Peyer's patch (tissue), 4 donors: ENCODE results near the gene GABRR3. TPM values are rescaled to one million over a fixed set of nuclear protein-coding genes. Genes with fewer than 3 reads are reported as not detected.

ENCODE experiments used
- DNase-seq, 3 donors: peaks; one replicate each; pipeline ENCODE4 v3.0.0-alpha.2; 2017 to 2019
- H3K27ac ChIP-seq, 4 donors: fragments of 200-600 bp; sonication (generic); one replicate each; pipeline ENCODE4 v1.5.1; 2016 to 2019
- H3K27me3 ChIP-seq, 2 donors: fragments of 200-600 bp; sonication (generic); one replicate each; pipeline ENCODE4 v1.5.1; 2019
- H3K36me3 ChIP-seq, 3 donors: fragments of 200-600 bp; sonication (generic); one replicate each; pipeline ENCODE4 v1.5.1; 2016 to 2019
- H3K4me1 ChIP-seq, 4 donors: fragments of 200-600 bp; sonication (generic); one replicate each; pipeline ENCODE4 v1.5.1; 2016 to 2019
- H3K4me3 ChIP-seq, 4 donors: fragments of 200-600 bp; sonication (generic); 1 replicate in 3 of 4; 2 replicates in 1 of 4; pipeline ENCODE4 v1.5.1; 2016 to 2019; ENCODE audit warnings: mild to moderate bottlenecking in 1 of 4
- H3K9me3 ChIP-seq, 4 donors: fragments of 200-600 bp; sonication (generic); one replicate each; pipeline ENCODE4 v1.5.1; 2016 to 2019; ENCODE audit warnings: mild to moderate bottlenecking in 1 of 4
- CTCF ChIP-seq, 6 experiments: fragments of 450-650 bp in 4 of 6; fragments of 200-600 bp in 2 of 6; sonication (generic) in 1 of 6; IDR thresholded peaks; one replicate each; pipeline ENCODE4 v1.5.1; 2017 to 2019; ENCODE audit warnings: antibody characterized with exemption in 6 of 6, mild to moderate bottlenecking in 3 of 6, moderate library complexity in 1 of 6
- POLR2A ChIP-seq, 2 donors: fragments of 450-650 bp; IDR thresholded peaks; one replicate each; pipeline ENCODE4 v1.5.1; 2017; ENCODE audit warnings: antibody characterized with exemption in 2 of 2, mild to moderate bottlenecking in 2 of 2, moderate library complexity in 2 of 2
- total RNA-seq, 4 donors: library from RNA; depleted of rRNA; stranded (reverse); fragments of >200 nt; gene quantifications; one replicate each; pipeline ENCODE4 v1.1.0, GENCODE V29; 2016

Gene GABRR3
- not detected for total RNA-seq

GRCh38 chr3:98035208-98035607 is at the start of gene GABRR3:
GABRR3 (minus strand) TSS chr3:98035315; CDS start chr3:98034987, 328 bp downstream.
- no peaks in the 10 kb centered on the region for H3K27me3 ChIP-seq
- no peak within 1 kb of the TSS for H3K4me3 ChIP-seq
- no peaks in the 10 kb centered on the region for H3K4me1 ChIP-seq
- TF ChIP-seq CTCF (IDR thresholded peaks at IDR 0.05) (no peak), POLR2A (IDR thresholded peaks at IDR 0.05) (no peak)
- H3K36me3 ChIP-seq, result no peaks in the 10 kb centered on the region
- no peaks in the 10 kb centered on the region for H3K9me3 ChIP-seq
- H3K27ac ChIP-seq, result no peak within 1 kb of the TSS
- no peak for DNase-seq

- DNase-seq, result no peak
- no peaks in the 10 kb centered on the region for H3K4me1 ChIP-seq
- H3K4me3 ChIP-seq, result no peak overlapping the region
- H3K9me3 ChIP-seq, result no peaks in the 10 kb centered on the region
- TF ChIP-seq POLR2A (IDR thresholded peaks at IDR 0.05) (no peak), CTCF (IDR thresholded peaks at IDR 0.05) (no peak)
- no peaks in the 10 kb centered on the region for H3K36me3 ChIP-seq
- no peak overlapping the region for H3K27ac ChIP-seq
- H3K27me3 ChIP-seq, result no peaks in the 10 kb centered on the region
These were observed 38.4 kb upstream of the GABRR3 start for GRCh38 chr3:98073486-98073885.

- Histone ChIP-seq H3K4me3 (no peak overlapping the region), H3K36me3 (no peaks in the 10 kb centered on the region), H3K27me3 (no peaks in the 10 kb centered on the region), H3K4me1 (no peaks in the 10 kb centered on the region), H3K9me3 (no peaks in the 10 kb centered on the region), H3K27ac (no peak overlapping the region)
- TF ChIP-seq CTCF (IDR thresholded peaks at IDR 0.05) (no peak), POLR2A (IDR thresholded peaks at IDR 0.05) (no peak)
- DNase-seq, result no peak
These were observed 35.7 kb upstream of the GABRR3 start for GRCh38 chr3:98070840-98071239.

GRCh38 chr3:98068824-98069223 is 33.7 kb upstream of the GABRR3 start:
- DNase-seq, result no peak
- no peaks in the 10 kb centered on the region for H3K36me3 ChIP-seq
- H3K4me1 ChIP-seq, result no peaks in the 10 kb centered on the region
- TF ChIP-seq POLR2A (IDR thresholded peaks at IDR 0.05) (no peak), CTCF (IDR thresholded peaks at IDR 0.05) (no peak)
- H3K4me3 ChIP-seq, result no peak overlapping the region
- no peaks in the 10 kb centered on the region for H3K27me3 ChIP-seq
- no peaks in the 10 kb centered on the region for H3K9me3 ChIP-seq
- H3K27ac ChIP-seq, result no peak overlapping the region

GRCh38 chr3:98058244-98058960 is 23.3 kb upstream of the GABRR3 start:
- H3K9me3 ChIP-seq, result no peaks in the 10 kb centered on the region
- no peaks in the 10 kb centered on the region for H3K36me3 ChIP-seq
- no peaks in the 10 kb centered on the region for H3K4me1 ChIP-seq
- TF ChIP-seq POLR2A (IDR thresholded peaks at IDR 0.05) (no peak), CTCF (IDR thresholded peaks at IDR 0.05) (no peak)
- DNase-seq, result no peak
- no peak overlapping the region for H3K4me3 ChIP-seq
- no peaks in the 10 kb centered on the region for H3K27me3 ChIP-seq
- no peak overlapping the region for H3K27ac ChIP-seq
